Cardiac fibroblast (primary cell): Measurements from ENCODE around the gene ADARB1.

ENCODE experiments used
- DNase-seq, 2 donors: peaks; one replicate each; pipeline versions ENCODE4 v3.0.0 to v3.0.0-alpha.2; 2010; ENCODE audit warnings: low read depth in 2 of 2
- H3K4me3 ChIP-seq, 2 donors: replicated peaks in 1 of 2; 1 replicate in 1 of 2; 2 replicates in 1 of 2; pipeline ENCODE4 v1.5.1; 2011; ENCODE audit warnings: low read depth in 2 of 2, low read length in 2 of 2, mild to moderate bottlenecking in 2 of 2, moderate library complexity in 1 of 2
- CTCF ChIP-seq: IDR thresholded peaks from one replicate; pipeline ENCODE4 v1.5.1; 2011; ENCODE audit warnings: low read depth, mild to moderate bottlenecking, low read length, inconsistent platforms

The ADARB1 gene

GRCh38 chr21:45186709-45187108, 112.3 kb downstream of the ADARB1 start:
- no peak overlapping the region for H3K4me3 ChIP-seq
- no peak for DNase-seq
- TF ChIP-seq CTCF, result no peak

DNA sequence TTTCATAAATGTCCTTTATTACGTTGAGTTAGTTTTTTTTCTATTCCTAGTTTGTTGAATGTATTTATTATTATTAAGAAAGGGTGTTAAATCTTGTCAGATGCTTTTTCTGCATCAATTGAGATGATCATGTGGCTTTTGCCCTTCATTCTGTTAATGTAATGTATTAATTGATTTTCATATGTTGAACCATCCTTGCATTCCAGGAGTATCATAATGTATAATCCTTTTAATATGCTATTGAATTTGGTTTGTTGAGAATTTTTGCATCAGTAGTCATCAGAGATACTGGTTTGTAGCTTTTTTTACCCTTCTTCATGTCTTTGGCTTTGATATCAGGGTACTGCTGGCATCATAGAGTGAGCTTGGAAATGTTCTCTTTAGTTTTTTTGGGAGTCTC, 113.3 kb downstream of the ADARB1 start:
- no peak for TF ChIP-seq CTCF
- peak; percentile 11 to 17 for DNase-seq
- no peak overlapping the region for H3K4me3 ChIP-seq

DNA sequence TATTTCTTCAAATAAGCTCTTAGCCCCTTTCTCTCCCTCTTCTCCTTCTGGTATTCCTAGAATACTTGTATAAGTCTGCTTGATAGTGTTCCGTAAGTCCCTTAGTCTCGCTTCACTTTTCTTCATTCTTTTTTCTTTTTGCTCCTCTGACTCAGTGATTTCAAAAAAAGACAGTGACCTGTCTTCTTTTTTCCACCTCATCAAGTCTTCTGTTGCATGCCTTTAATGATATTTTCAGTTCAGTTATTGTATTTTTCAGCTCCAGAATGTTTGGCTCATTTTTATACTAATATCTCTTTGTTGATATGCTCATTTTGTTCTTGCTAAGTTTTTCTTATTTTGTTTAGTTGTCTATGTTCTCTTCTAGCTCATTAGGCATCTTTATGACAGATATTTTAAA, 115.6 kb downstream of the ADARB1 start:
- no peak overlapping the region for H3K4me3 ChIP-seq
- TF ChIP-seq CTCF, result no peak
- no peak for DNase-seq

DNA sequence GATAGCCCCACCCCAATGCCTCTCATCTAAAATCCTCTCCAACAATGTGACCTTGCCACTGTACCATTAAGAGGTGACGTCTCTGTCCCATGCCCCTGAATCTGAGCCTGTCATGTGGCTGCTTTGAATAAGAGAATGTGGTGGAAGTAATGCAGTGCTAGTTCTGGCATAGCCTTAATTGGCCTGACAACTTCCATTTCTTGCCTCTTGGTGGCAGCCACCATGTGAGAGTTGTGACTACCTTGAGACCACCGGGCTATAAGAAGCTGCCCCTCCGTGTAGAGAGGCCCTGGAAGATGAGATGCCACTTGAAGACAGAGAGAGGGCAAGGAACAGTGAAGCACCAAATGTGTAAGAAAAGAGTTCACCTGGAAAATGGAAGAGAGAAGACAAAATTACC, 118.0 kb downstream of the ADARB1 start:
- H3K4me3 ChIP-seq, result no peak overlapping the region
- no peak for TF ChIP-seq CTCF
- no peak for DNase-seq

DNA sequence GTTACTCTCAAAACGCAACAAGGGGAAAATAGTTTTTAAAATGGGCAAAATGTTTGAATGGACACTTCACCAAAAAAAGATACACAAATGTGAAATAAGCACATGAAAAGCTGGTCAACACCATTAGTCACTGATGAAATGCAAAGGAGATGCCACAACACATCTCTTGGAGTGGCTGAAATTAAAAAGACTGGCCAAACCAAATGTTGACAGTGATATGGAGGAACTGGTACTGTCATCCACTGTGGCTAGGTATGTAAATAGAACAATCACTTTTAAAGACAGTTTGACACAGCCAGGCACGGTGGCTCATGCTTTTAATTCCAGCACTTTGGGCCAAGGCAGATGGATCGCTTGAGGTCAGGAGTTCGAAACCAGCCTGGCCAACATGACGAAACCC, 122.2 kb downstream of the ADARB1 start:
- H3K4me3 ChIP-seq, result no peak overlapping the region
- DNase-seq, result no peak
- TF ChIP-seq CTCF, result no peak

DNA sequence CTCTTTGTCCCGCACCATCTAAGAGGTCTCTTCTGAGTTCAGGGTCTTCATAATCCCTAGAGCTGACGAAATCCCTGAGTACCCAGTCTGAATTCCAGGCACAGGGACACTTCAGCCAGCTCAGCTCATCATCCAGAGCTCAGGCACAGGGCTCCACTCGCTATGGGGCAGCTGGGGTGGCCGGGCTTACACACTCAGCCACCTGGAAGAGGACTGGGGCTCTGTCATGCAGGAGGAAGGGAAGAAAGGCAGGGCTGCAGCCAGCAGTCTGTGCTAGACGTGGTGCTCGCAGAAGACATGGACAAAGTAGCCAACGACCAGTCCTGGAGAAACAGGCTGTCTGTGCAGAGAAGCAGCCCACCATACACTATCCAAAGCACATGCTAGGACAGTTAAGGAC, 124.8 kb downstream of the ADARB1 start:
- no peak for DNase-seq

More for the DNA sequence above, 124.8 kb downstream of the ADARB1 start:
- H3K4me3 ChIP-seq, result no peak overlapping the region
- no peak for TF ChIP-seq CTCF
